ENCODE results near the gene NDOR1.

The NDOR1 gene

DNA sequence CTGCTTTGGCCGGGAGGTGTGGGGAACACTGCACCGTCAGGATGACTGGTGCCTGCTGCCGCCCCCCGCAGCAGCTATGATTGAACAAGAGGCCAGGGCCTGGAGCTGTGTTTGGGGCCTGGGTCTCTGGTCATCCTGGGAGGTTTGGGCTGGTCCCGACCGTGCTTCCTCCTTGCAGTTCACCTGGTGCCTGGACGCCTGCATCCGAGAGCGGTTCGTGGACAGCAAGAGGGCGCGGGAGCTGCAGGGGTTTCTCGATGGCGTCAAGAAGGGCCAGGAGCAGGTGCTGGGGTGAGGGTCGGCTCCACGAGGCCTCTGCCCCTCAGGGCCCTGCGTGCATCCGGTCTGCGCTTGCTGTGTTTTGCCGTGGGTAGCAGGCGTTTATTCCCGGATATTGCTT is 58.6 kb downstream of the NDOR1 start:
- no peak for DNase-seq (ENCODE audit: low spot score)

DNA sequence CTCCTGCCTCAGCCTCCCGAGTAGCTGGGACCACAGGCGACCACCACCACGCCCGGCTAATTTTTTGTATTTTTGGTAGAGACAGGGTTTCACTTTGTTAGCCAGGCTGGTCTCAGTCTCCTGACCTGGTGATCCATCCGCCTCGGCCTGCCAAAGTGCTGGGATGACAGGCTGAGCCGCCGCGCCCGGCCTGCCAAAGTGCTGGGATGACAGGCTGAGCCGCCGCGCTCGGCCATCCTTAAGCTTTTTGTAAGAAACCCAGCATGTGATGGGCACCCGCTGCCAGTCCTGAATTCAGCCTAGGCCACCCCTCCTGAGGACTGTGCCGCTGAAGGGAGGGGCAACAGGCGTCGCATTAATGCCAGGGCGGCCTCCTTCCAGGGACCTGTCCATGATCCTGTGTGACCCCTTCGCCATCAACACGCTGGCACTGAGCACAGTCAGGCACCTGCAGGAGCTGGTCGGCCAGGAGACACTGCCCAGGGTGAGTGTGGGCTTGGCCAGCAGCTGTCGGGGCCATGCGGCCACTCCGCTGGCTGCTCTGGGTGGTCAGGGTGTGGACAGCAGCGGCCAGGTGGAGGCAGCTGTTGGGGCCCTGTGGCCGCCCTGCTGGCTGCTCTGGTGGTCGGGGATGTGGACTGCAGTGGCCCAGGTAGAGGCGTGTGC is 60.1 kb downstream of the NDOR1 start:
- DNase-seq (ENCODE audit: low spot score), result no peak

GRCh38 chr9:137266162-137266527 is 60.6 kb downstream of the NDOR1 start:
- no peak for DNase-seq (ENCODE audit: low spot score)
